GM21529 (cell line): ENCODE data around the gene TLR6.

Experiments used
- ATAC-seq: cut with Tn5 transposase; IDR thresholded peaks from one replicate; pipeline ENCODE4 v1.9.1; 2021; ENCODE audit not compliant: unreplicated experiment

TLR6 gene, protein sequence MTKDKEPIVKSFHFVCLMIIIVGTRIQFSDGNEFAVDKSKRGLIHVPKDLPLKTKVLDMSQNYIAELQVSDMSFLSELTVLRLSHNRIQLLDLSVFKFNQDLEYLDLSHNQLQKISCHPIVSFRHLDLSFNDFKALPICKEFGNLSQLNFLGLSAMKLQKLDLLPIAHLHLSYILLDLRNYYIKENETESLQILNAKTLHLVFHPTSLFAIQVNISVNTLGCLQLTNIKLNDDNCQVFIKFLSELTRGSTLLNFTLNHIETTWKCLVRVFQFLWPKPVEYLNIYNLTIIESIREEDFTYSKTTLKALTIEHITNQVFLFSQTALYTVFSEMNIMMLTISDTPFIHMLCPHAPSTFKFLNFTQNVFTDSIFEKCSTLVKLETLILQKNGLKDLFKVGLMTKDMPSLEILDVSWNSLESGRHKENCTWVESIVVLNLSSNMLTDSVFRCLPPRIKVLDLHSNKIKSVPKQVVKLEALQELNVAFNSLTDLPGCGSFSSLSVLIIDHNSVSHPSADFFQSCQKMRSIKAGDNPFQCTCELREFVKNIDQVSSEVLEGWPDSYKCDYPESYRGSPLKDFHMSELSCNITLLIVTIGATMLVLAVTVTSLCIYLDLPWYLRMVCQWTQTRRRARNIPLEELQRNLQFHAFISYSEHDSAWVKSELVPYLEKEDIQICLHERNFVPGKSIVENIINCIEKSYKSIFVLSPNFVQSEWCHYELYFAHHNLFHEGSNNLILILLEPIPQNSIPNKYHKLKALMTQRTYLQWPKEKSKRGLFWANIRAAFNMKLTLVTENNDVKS

DNA sequence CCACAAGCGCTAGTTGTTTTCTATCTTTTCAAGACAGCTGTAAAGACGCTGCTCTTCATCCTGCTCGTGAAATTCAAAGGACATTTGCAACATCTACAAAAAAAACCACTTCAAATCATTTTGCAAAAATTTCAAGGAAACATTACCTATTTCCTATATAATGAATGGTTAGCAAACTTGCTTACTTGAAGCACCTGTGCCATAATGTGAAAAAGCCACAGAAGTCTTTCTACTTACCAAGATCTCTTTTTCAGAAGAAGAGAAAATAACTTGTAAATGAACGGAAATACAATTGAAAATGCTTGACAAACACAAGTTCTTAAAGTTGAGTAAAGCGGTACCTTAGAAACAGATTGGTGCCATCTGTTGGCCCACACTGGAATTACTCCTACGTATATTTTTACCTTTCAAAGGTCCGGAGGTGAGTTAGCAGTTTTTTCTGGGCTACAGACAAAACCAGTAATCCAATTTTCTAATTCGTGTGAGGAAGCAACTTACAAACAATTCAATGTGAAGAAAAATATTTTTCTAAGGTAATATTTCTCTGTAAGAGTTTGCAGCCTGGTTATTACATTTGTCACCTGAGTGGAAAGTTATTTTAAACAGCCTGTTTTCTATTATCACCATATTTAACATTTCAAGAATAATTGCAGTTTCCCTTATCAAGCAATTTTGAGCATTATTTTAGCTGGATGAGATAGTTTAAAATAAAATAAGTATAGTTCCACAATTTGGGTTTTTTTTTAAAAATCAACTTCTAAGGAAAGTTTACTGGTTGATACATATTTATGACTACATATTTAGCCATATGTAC lies at the start of gene TLR6:
Gene TLR6, minus strand, starts transcription at position 294 of the 814 bp plus-strand sequence. CDS start 27,344 bp downstream, outside the sequence.
- peak; percentile 45 for ATAC-seq

DNA sequence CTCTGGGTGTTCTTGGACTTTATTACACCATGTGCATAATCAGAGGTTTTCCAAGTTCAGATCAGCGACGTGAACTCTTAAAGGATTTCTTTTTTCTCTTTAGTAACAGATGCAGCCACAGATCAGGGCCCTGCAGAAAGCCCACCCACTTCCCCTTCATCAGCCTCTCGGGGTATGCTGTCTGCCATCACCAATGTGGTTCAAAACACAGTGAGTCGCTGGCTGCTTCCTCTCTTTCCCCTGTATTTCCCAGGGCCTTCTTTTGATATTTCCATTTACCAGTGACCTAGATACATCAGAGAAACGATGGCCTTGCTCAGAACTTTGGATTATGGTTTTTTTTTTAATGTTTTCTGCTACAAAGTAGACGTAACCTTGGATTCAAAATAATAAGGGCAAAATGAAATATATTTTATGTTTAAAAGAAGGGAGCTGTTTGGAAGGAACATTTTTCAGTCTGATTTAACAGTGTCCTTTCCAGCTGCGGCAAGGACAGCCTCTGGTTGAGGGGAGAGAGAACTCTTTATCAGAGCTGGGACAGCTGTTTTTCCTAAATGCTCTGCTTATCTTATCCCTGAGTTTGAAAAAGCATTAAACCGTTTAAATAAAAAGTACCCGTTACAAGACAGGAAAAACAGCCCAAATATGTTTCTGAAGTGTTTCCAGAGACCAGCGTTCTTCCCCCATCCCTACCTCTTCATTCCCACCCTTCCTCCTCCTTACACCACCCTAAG lies 49.2 kb upstream of the TLR6 start:
- no peak for ATAC-seq

DNA sequence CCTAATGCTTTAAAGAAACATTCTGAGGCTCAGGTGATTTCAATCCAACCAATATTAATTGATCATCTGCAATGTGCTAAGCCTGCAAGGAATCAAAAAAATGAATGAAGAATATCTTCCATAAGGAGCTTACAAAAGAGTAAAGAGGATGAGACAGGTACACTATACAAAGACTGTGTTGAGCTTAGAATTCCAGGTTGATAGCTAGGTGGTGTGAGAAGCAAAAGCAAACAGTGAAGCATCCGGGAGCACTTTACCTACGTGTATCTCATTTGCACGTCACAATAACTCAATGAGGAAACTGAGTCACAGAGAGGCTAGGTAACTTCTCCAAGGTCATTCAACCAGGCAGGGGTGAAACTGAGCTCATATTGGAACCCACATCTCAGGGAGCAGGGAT lies 48.1 kb upstream of the TLR6 start:
- no peak for ATAC-seq

DNA sequence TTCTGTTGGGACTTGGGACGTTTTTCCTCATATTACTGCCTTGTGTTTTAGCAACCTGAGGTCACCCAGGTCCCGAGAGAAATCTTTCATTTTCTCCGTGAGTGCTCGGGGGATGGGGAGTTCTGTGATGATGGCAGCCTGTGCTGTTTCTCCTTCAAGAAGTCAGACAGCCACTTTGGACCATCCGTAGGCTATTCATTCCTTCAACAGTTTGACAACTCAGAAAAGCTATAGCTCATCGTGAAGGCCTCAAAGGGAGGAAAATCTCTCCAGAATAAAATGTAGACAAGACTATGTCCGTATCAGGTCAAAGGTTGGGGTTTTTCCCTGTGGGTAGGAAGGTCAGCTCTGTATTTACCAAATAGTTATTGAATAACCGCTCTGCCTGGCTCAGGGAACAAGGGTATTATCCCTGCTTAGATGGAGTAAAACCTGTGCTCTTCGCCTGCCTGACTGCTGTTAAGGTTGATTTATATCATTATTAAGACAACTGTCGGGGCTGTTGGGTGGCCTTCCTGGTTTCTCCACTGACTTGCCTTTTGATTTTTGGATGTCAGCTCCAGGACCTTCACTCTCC lies 47.6 kb upstream of the TLR6 start:
- no peak for ATAC-seq

DNA sequence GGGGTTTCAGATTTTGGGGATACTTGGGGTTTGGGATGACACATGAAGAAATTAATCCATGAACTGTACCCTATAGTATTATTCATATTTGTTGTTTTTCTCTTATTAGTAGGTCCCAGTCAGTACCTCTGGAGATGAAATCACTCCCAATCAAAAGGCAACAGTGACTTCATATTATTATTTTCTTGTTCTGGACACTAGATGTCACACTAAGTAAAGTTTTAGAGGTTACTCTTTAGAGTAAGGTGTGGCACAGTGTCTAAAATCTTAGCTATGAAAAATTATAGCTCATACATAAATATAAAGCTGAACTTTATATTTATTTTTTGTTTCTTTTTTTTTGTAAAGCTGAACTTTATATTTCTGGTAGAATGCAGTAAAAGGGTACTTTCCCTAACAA lies 46.1 kb upstream of the TLR6 start:
- no peak for ATAC-seq

DNA sequence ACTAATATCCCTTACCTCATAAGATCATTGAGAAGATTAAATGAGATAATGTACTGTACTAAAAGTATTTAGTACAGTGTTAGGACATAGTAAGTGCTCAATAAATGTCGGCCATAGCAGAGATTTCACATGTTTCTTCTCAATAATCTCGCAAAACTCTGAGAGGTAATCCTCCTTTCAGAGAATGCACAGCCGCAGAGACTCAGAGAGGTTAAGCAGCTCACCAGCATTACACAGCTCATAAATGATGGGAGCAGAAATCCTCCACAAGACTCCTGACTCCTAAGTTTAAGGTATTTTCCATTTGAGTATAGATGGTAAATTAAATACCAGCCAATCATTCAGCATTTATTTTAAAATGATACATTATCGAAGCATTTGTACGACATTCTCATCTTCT lies 45.6 kb upstream of the TLR6 start:
- ATAC-seq = no peak

DNA sequence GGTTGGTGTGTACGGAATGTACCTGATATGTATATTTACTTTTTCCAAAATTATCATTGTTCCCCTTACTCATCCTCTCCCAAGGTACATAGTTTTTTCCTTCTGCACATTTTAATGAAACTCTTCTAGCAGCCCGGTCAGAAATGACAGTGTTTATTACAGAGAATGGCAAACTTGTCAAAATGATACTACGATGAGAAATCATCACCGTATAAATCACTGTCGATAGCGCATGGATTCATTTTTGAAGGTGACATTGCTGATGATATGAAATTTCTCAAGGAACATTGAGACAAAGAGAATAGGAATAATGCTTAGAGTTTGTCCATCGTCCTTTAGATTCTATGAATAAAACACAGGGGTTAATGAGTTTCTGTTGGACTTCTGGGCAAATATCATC lies 41.6 kb upstream of the TLR6 start:
- ATAC-seq = no peak

DNA sequence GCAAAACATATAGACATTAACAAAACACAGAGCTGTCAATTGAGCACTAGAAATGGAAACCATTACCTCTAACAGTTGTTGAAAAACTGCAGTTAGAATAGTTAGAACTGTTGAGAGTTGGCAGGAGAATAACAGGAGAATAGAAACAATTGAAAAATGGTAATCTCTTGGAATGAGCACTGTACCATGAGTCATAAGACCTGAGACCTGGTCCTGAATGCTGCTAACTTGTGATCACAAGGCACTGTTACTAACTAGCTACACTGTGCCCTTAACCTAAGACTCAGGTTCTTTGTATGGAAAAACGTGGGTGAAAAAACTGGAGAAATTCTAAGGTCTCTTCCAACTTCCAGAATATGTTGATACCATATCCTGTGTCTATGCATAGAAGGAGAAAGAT lies 40.3 kb upstream of the TLR6 start:
- ATAC-seq = no peak

DNA sequence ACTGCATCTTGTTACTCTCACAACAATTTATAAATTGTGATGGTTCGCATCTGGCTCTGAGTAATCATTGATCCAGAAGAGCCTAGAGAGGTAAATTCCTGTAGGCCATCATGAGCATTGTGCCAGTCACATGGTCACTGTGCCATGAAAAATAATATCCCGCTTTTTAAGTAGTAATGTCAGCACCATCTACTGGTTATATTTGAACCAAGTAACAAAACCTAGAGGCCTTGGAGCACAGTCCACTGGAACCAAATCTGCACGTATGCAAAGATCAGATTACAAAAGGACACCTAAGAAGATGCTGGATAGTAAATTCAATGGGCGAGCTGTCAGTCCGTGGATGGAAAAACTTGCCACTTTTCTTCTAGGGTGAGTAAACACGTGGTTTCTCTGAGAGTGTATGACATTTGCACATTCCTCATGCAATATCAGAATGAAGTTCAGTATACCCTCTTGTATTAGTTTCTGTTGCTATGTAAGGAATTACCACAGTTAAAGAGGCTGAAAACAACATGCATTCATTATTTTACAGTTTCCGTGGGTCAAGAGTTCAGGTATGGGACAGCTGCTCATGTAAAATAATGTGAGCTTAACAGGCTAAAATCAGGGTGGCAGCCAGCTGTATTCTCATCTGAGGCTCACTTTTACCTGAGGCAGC lies 37.8 kb upstream of the TLR6 start:
- no peak for ATAC-seq

DNA sequence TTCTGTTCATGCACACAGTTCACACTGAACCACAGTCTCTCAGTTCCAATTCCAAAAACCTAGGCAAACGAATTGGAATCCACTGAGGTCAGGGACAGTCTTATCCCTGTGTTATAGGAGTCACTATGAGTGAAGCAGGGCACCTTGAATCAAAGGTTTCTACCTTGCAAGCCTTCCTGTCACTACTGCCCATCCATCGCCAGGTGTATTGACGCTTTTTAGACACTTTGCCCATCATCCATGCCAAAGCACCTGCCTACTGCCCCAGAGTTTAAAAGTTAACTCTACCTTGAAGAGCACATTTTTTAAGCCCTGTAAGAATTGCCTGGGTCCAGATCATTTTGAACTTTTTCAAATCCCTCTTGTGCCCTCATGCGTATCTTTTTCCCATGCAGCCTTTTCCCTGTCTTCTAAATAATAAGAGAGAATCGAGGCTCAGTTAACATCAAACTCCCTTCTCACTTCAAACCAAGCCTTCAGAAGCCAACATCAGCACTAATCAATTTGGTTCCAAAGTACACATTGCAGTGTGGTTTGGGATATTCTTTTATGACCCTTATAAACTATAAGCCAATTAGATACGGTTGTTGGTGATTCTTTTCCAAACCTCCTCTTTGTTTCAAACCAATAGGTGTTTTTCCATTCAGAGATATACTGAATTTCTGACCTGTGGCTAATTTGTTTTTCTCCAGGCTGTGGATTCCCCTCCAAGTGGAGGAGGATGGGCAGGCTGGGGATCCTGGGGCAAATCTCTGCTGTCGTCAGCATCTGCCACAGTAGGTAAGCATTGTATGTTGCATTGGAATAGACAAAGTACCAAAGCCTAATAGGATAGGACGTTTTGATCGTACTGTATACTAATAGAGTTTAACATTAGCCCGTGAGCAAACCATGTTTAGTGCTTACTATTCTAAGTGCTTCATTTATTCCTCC lies 34.7 kb upstream of the TLR6 start:
- no peak for ATAC-seq

DNA sequence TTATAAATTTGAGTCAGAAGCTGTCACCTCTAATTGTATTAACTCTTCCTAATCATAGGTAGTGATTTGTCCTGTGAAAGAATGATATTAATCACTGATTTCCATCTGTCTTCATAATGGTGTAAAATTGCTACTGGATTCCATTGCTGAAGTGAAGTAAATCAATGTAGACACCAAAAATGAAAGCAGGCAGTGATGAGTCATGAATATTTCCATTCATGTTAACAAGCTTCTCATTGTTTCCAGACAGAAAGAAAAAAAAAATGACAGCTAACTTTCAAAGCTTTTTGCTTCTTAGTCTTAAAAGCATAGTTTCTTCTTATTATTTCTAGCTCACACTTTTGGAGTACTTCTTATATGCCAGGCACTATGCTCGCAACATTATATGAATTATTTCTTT lies 32.5 kb upstream of the TLR6 start:
- peak; percentile 60 for ATAC-seq

DNA sequence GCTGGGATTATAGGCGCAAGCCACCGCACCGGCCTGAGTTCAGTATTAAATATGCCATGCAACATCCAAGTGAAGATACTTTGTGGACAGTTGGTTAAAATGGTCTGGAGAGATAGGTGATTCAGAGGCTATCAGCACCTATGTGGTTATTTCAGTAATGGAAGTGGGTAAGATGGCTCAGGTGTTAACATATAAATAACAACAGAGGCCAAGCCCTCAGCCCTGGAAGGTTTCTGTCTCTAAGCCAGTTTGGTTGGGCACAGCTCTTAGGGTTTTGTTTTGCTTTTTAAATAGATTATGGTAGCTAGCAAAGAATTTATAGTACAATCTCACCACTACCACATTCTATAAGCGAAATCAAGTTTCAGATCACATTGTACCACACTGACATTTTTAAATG lies 27.6 kb upstream of the TLR6 start:
- no peak for ATAC-seq

DNA sequence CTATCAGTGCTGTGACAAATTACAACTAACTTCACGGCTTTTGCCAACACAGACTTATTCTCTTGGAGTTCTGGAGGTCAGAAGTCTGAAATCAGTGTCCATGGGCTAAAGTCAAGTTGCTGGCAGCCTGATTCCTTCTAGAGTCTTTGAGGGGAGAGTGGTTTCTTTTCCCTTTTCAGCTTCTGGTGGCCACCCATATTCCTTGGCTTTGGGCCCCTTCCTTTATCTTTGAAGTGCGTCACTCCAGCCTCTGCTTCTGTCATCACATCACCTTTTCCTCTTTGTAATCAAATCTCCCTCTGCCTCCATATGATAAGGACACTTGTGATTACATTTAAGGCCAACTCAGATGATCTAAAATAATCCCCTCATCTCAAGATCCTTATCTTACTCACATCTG lies 20.0 kb upstream of the TLR6 start:
- no peak for ATAC-seq

DNA sequence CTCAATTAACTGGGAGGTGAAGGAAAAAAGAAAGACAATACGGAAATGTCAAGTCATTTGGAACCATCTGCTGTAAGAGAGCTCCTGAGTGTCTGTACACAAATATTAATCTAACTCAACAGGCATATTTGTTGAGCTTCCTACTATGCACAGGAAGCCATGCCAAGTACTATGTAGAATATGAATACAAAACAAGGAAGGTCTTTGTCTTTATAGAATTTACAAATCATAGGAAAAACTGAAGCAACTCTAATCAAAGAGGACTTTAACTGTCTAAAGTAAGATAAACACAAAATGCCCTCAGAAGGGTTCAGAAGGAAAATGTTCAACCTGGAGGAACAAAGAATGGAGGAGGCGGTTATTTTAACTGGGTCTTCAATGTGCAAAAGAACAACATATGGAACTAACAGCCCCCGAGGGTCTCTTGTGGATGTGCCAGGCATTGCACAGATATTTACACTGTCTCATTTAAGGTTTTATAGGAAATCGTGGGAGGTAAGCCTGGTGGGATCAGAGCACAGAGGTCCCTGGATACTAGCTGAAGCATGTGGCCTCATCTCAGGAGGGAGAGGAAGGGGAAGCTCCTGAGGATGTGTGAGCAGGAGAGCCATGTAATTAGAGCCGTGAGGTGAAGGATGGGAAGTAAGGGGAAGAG lies 16.8 kb upstream of the TLR6 start:
- ATAC-seq = no peak

DNA sequence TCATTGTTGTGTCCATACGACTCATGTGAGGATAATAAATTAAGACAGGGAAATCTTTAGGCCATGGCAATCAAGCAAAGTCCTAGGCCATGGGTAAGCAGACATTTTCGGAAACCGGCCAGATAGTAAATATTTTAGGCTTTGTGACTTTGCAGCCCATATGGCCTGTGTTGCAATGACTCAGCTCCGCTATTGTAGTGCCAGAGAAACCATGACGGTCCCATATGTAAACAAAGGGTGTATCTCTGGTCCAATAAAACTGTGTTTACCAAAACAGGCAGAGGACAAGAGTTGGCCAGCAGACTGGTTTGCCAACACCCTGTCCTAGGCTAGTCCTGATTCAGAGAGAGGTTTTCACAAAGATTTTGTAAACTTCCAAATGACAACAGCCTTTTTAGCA lies 16.0 kb upstream of the TLR6 start:
- ATAC-seq = no peak

DNA sequence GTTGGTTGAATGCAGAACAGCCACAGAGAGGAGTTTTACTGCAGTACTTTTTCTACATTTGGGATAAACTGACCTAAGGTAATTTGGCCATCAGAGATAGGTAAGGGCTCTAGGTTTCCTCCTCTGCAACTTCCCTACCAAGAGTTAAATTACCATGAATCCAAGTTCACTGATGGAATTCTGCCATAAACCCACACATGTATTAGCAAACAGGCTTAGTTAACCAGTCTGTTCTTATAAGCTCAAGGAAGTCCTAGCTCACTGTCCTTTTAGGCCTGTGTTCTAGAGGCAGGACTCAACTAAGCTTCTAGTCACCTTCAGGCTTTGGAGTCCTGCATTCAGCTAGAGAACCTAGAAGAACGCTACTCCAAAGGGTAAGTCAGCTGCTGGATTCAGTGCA lies 15.0 kb upstream of the TLR6 start:
- no peak for ATAC-seq

DNA sequence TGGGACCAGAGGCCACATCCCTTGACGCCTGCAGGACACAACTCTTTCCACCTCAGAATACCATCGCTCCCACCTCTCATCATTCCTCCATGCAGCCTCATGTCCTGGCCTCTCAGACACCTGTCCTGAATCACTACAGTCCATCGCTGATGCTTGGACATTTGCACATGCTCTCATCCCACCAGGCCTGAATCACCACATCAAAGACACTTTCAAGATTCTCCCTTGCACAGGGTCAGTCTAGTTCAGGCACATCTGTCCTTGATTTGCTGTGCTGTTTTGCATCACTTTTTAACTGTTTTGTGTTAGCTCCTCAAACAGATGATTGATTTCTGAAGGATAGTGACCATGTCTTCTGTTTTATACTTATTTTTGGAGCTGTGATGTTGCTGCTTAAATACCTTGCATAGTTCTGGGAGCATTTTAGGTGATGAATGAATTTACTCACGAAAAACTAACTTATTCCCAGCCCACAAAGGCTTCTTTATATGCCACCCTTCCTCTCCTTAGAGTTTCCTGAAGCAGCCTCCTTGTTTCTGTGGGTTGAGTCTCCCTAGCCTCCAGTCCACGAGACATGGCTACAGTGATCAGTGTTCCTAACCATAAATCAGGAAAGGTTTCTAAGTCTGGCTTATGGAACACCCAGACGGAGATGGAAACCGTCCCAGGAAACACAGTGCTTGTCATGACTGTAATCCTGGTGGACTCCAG lies 13.6 kb upstream of the TLR6 start:
- no peak for ATAC-seq

DNA sequence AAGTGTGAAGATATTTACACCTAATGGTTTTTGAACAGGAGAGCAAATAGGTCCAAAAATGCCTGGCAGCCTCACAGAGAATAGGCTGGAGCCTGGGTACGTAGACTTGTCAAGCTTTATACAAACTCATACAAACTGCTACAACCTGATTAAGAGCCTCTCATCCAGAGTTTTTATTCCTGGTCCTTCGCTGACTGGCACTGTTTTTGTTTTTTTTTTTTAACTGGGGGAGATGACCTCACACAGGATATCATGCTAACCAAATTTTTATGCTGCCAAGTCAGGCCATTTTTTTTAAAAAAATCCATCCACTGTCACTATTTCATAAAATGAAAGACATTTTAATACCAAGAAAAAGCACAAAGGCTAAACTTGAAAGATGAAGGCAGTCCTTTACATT lies 12.9 kb upstream of the TLR6 start:
- no peak for ATAC-seq
